ENCODE data around the gene OR10H1.
"Not testable (repeated sequence)": the region's sequence is repeated elsewhere in the genome, so short reads cannot be mapped to it uniquely, and the experiment has no call there.

OR10H1 gene

DNA sequence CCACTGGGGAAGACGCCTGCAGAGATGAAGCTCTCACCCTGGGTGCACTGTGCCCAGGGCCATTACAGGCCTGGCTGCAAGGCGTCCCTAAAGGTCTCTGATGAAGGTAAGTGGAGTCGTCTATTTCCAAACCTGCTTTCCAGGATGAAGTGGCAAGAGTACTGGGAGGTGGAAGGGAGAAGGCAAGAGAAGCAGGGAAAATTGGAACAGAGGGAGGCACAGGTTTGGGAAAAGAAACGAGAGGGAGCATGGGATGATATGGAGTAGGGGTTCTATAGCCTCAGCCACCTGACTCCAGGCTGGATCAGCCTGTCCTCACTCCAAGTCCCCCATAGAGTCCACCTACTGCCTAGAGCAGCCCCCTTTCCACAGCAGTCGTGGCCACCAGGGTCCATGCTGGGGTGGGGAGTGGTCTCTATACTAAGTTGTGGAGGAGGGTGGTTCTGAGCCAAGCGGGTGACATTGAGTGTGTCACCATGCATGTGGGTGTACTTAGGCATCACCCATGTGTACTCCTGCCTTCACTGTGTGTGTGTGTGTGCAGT is 27.8 kb downstream of the OR10H1 start, which contains the start of gene OR10H5:
OR10H5 (plus strand) TSS at position 51 of the 545 bp plus-strand sequence. CDS start 6,388 bp downstream, outside the sequence.
- no peak within 1 kb of the TSS for H2AK5ac ChIP-seq (ENCODE audit: low read length, severe bottlenecking)
- no peak within 1 kb of the TSS for H2BK5ac ChIP-seq (ENCODE audit: low read depth, low read length, poor library complexity, severe bottlenecking)
- no peak for DNase-seq
- peaks cover 0 to 7% of the 10 kb centered on the region in 2 experiments for H3K27me3 ChIP-seq (ENCODE audit: control insufficient read depth in 1 of 2, insufficient read depth in 1 of 2, low read length in 2 of 2)
- no peaks in the 10 kb centered on the region for H3K4me1 ChIP-seq (ENCODE audit: control insufficient read depth, insufficient read depth, low read depth, low read length)
- no peak within 1 kb of the TSS for H2BK15ac ChIP-seq (ENCODE audit: low read depth, poor library complexity, severe bottlenecking)
- 41% methylated on average over 6 of the region's 6 CpGs for WGBS
- H4K8ac ChIP-seq (ENCODE audit: low read length), result no peak within 1 kb of the TSS
- no peaks in the 10 kb centered on the region for H3K9me3 ChIP-seq (ENCODE audit: control insufficient read depth, low read length)
- H2BK12ac ChIP-seq (ENCODE audit: low read length in 2 of 2), result no peak within 1 kb of the TSS
- no peak within 1 kb of the TSS for H3K9ac ChIP-seq (ENCODE audit: low read length)
- no peak within 1 kb of the TSS for H3K18ac ChIP-seq (ENCODE audit: low read depth in 1 of 2, low read length in 2 of 2)
- H3K4me3 ChIP-seq (ENCODE audit: insufficient read depth in 1 of 2, low read depth in 1 of 2, low read length in 2 of 2), result no peak within 1 kb of the TSS
- no peaks in the 10 kb centered on the region for H3K79me1 ChIP-seq (replicated peaks; ENCODE audit: low read length, poor library complexity, severe bottlenecking)
- no peak within 1 kb of the TSS for H3K4ac ChIP-seq (ENCODE audit: low read depth in 1 of 2, low read length in 2 of 2)
- no peak within 1 kb of the TSS for H3K4me2 ChIP-seq (ENCODE audit: low read length, poor library complexity, severe bottlenecking)
- H3K14ac ChIP-seq (ENCODE audit: low read length in 2 of 2), result no peak within 1 kb of the TSS
- H2BK120ac ChIP-seq (ENCODE audit: low read depth, low read length), result no peak within 1 kb of the TSS
- no peaks in the 10 kb centered on the region for H3K36me3 ChIP-seq (ENCODE audit: control insufficient read depth in 1 of 2, insufficient read depth in 2 of 2, low read depth in 1 of 2, low read length in 2 of 2)
- H3K23ac ChIP-seq (ENCODE audit: low read length in 2 of 2), result no peak within 1 kb of the TSS
- H4K91ac ChIP-seq (ENCODE audit: low read length), result no peak within 1 kb of the TSS
- H3K27ac ChIP-seq (ENCODE audit: low read length, poor library complexity, severe bottlenecking), result no peak within 1 kb of the TSS
- H2AFZ ChIP-seq (ENCODE audit: low read depth, low read length), result no peak within 1 kb of the TSS

DNA sequence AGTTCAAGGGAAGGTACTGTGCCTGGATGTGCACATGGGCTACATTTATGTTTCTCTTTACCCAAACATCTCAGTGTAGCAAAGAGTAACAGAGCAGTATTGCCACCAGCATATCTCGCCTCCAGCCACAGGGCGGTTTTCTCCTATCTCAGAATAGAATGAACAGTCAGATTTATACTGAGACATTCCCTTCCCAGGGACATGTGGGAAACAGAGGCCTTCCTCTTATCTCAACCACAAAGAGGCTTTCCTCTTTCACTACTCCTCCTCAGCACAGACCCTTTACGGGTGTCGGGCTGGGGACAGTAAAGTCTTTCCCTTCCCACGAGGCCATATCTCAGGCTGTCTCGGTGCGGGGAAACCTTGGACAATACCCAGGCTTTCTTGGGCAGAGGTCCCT is 32.6 kb downstream of the OR10H1 start:
- not testable (repeated sequence) for H3K4ac ChIP-seq (ENCODE audit: low read depth in 1 of 2, low read length in 2 of 2); H3K14ac ChIP-seq (ENCODE audit: low read length in 2 of 2); H3K27ac ChIP-seq (ENCODE audit: low read length, poor library complexity, severe bottlenecking); H3K23ac ChIP-seq (ENCODE audit: low read length in 2 of 2); H3K9ac ChIP-seq (ENCODE audit: low read length); H2BK15ac ChIP-seq (ENCODE audit: low read depth, poor library complexity, severe bottlenecking); H4K8ac ChIP-seq (ENCODE audit: low read length); H3K18ac ChIP-seq (ENCODE audit: low read depth in 1 of 2, low read length in 2 of 2); H4K91ac ChIP-seq (ENCODE audit: low read length); H2BK5ac ChIP-seq (ENCODE audit: low read depth, low read length, poor library complexity, severe bottlenecking); H2AFZ ChIP-seq (ENCODE audit: low read depth, low read length); H3K4me2 ChIP-seq (ENCODE audit: low read length, poor library complexity, severe bottlenecking); H2AK5ac ChIP-seq (ENCODE audit: low read length, severe bottlenecking); DNase-seq; H3K4me3 ChIP-seq (ENCODE audit: insufficient read depth in 1 of 2, low read depth in 1 of 2, low read length in 2 of 2); H3K79me1 ChIP-seq (replicated peaks; ENCODE audit: low read length, poor library complexity, severe bottlenecking); H3K4me1 ChIP-seq (ENCODE audit: control insufficient read depth, insufficient read depth, low read depth, low read length); H3K27me3 ChIP-seq (ENCODE audit: control insufficient read depth in 1 of 2, insufficient read depth in 1 of 2, low read length in 2 of 2); H2BK12ac ChIP-seq (ENCODE audit: low read length in 2 of 2); H3K36me3 ChIP-seq (ENCODE audit: control insufficient read depth in 1 of 2, insufficient read depth in 2 of 2, low read depth in 1 of 2, low read length in 2 of 2); H3K9me3 ChIP-seq (ENCODE audit: control insufficient read depth, low read length); H2BK120ac ChIP-seq (ENCODE audit: low read depth, low read length)
- WGBS, result 83% methylated on average over 7 of the region's 7 CpGs

DNA sequence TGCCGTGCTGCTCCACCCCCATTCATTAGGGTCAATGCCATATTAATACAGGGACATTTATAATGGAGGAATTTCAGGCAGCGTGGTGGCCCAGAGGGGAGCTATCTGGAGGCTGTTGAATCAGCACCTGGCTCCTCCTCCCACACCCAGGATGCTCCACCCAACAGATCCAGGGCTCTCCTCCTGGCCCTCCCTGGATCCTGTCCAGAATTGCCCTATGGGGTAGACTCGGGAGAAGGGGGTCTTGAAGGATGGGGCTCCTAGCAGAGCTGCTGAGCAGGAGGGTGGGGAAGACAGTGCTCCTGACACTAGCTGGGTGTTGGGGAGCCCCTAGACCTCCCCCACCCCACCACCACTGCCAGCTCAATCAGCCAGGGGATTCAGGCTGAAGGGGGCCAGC is 33.3 kb downstream of the OR10H1 start:
- no peak overlapping the region for H3K4me3 ChIP-seq (ENCODE audit: insufficient read depth in 1 of 2, low read depth in 1 of 2, low read length in 2 of 2)
- no peaks in the 10 kb centered on the region for H3K4me1 ChIP-seq (ENCODE audit: control insufficient read depth, insufficient read depth, low read depth, low read length)
- no peak overlapping the region for H3K27ac ChIP-seq (ENCODE audit: low read length, poor library complexity, severe bottlenecking)
- H3K4ac ChIP-seq (ENCODE audit: low read depth in 1 of 2, low read length in 2 of 2), result no peak overlapping the region
- H3K9ac ChIP-seq (ENCODE audit: low read length), result no peak overlapping the region
- H3K14ac ChIP-seq (ENCODE audit: low read length in 2 of 2), result no peak overlapping the region
- WGBS, result 71% methylated on average over 1 of the region's 3 CpGs
- H4K8ac ChIP-seq (ENCODE audit: low read length), result no peak overlapping the region
- H2AK5ac ChIP-seq (ENCODE audit: low read length, severe bottlenecking), result no peak overlapping the region
- H3K18ac ChIP-seq (ENCODE audit: low read depth in 1 of 2, low read length in 2 of 2), result no peak overlapping the region
- no peaks in the 10 kb centered on the region for H3K36me3 ChIP-seq (ENCODE audit: control insufficient read depth in 1 of 2, insufficient read depth in 2 of 2, low read depth in 1 of 2, low read length in 2 of 2)
- H3K9me3 ChIP-seq (ENCODE audit: control insufficient read depth, low read length), result no peaks in the 10 kb centered on the region
- no peak overlapping the region for H2BK12ac ChIP-seq (ENCODE audit: low read length in 2 of 2)
- no peak overlapping the region for H2BK120ac ChIP-seq (ENCODE audit: low read depth, low read length)
- H2BK15ac ChIP-seq (ENCODE audit: low read depth, poor library complexity, severe bottlenecking), result no peak overlapping the region
- no peak overlapping the region for H4K91ac ChIP-seq (ENCODE audit: low read length)
- no peak overlapping the region for H3K4me2 ChIP-seq (ENCODE audit: low read length, poor library complexity, severe bottlenecking)
- H3K79me1 ChIP-seq (replicated peaks; ENCODE audit: low read length, poor library complexity, severe bottlenecking), result no peaks in the 10 kb centered on the region
- H2BK5ac ChIP-seq (ENCODE audit: low read depth, low read length, poor library complexity, severe bottlenecking), result no peak overlapping the region
- DNase-seq, result no peak
- H2AFZ ChIP-seq (ENCODE audit: low read depth, low read length), result no peak overlapping the region
- no peaks in the 10 kb centered on the region for H3K27me3 ChIP-seq (ENCODE audit: control insufficient read depth in 1 of 2, insufficient read depth in 1 of 2, low read length in 2 of 2)
- H3K23ac ChIP-seq (ENCODE audit: low read length in 2 of 2), result no peak overlapping the region

DNA sequence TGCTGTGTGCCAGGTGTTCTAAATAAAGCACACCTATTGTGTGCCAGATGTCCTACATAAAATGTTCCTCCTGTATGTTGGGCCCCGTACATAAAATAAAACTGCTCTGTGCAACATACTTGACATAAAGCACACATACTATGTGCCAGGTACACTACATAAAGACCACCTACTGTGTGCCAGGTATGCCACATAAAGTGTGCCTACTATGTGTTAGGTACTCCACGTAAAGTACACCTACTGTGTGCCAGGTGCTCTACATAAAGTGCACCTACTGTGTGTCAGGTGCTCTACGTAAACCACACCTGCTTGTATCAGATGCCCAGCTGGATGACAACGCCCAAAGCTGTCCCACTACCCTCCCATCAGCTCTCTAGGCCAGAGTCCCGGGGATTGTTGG is 33.8 kb downstream of the OR10H1 start:
- H2BK120ac ChIP-seq (ENCODE audit: low read depth, low read length), result no peak overlapping the region
- no peak overlapping the region for H3K18ac ChIP-seq (ENCODE audit: low read depth in 1 of 2, low read length in 2 of 2)
- no peaks in the 10 kb centered on the region for H3K36me3 ChIP-seq (ENCODE audit: control insufficient read depth in 1 of 2, insufficient read depth in 2 of 2, low read depth in 1 of 2, low read length in 2 of 2)
- no peak overlapping the region for H4K91ac ChIP-seq (ENCODE audit: low read length)
- H2BK5ac ChIP-seq (ENCODE audit: low read depth, low read length, poor library complexity, severe bottlenecking), result no peak overlapping the region
- no peak overlapping the region for H3K4ac ChIP-seq (ENCODE audit: low read depth in 1 of 2, low read length in 2 of 2)
- H3K9ac ChIP-seq (ENCODE audit: low read length), result no peak overlapping the region
- H3K14ac ChIP-seq (ENCODE audit: low read length in 2 of 2), result no peak overlapping the region
- no peak overlapping the region for H3K4me2 ChIP-seq (ENCODE audit: low read length, poor library complexity, severe bottlenecking)
- H2AK5ac ChIP-seq (ENCODE audit: low read length, severe bottlenecking), result no peak overlapping the region
- DNase-seq, result no peak
- H3K4me1 ChIP-seq (ENCODE audit: control insufficient read depth, insufficient read depth, low read depth, low read length), result no peaks in the 10 kb centered on the region
- no peaks in the 10 kb centered on the region for H3K79me1 ChIP-seq (replicated peaks; ENCODE audit: low read length, poor library complexity, severe bottlenecking)
- H4K8ac ChIP-seq (ENCODE audit: low read length), result no peak overlapping the region
- no peak overlapping the region for H3K27ac ChIP-seq (ENCODE audit: low read length, poor library complexity, severe bottlenecking)
- no peak overlapping the region for H2BK12ac ChIP-seq (ENCODE audit: low read length in 2 of 2)
- H3K23ac ChIP-seq (ENCODE audit: low read length in 2 of 2), result no peak overlapping the region
- H3K27me3 ChIP-seq (ENCODE audit: control insufficient read depth in 1 of 2, insufficient read depth in 1 of 2, low read length in 2 of 2), result no peaks in the 10 kb centered on the region
- no peaks in the 10 kb centered on the region for H3K9me3 ChIP-seq (ENCODE audit: control insufficient read depth, low read length)
- H2BK15ac ChIP-seq (ENCODE audit: low read depth, poor library complexity, severe bottlenecking), result no peak overlapping the region
- H2AFZ ChIP-seq (ENCODE audit: low read depth, low read length), result no peak overlapping the region
- 67% methylated on average over 5 of the region's 5 CpGs for WGBS
- H3K4me3 ChIP-seq (ENCODE audit: insufficient read depth in 1 of 2, low read depth in 1 of 2, low read length in 2 of 2), result no peak overlapping the region

Data from mesenchymal stem cell (in vitro differentiated cells and primary cell).